C4-2B (cell line): ENCODE results near the gene TMEM209.
"Not testable (repeated sequence)": the region's sequence is repeated elsewhere in the genome, so short reads cannot be mapped to it uniquely, and the experiment has no call there.

Experiments
- H3K27ac ChIP-seq: fragments of 450-650 bp; 2 replicates; pipeline ENCODE4 v1.5.1; 2017
- ZFX ChIP-seq: fragments of 450-650 bp; IDR thresholded peaks from 2 replicates; pipeline ENCODE4 v1.6.1; 2017
- TF ChIP-seq, protein P1 (sequence below): fragments of 450-650 bp; conservative IDR thresholded peaks from 2 replicates; pipeline ENCODE4 v1.5.1; 2017; ENCODE audit warnings: mild to moderate bottlenecking

Gene TMEM209

DNA sequence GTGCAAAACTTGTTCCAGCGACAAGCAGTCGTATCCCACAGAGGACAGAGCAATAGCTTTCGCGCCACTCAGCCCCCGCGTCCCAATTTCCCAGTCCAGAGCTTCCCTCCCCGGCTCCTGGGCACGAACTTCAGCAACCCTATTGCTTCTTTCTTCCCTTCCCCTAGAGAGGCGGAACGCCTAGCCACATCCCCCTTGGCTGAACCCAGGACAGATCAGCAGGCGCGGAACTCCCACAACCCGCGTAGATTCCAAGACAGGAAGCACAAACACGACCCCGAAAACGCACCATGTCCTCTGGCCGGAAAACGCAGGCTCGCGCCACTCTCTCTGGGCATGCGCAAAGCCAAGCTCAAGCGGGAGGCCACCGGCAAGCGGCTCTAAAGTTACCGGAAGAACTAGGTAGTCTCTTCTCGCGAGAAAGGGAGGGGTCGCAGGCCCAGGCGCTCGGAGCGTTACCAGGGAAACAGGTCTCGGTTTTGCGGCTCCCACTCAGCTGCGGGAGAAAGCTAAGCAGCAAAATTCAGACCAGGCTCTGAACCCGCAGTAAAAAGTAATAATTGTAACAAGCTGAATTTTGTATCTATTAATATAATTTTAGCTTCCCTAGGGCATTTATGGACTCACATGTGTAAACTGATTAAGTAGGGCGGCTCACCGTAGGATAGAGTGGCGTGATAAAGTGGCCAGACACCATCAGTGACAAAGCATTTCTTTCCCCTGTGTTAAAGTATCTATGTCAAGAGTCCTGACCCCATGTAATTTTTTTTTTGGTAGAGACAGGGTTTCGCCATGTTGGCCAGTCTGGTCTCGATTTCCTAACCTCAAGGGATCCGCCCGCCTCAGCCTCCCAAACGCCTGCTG, at the start of gene TMEM209:
TSS of gene TMEM209 (minus strand) at position 323 of the 864 bp plus-strand sequence. CDS start at position 292, 31 bp downstream.
- TF ChIP-seq, protein P1, sequence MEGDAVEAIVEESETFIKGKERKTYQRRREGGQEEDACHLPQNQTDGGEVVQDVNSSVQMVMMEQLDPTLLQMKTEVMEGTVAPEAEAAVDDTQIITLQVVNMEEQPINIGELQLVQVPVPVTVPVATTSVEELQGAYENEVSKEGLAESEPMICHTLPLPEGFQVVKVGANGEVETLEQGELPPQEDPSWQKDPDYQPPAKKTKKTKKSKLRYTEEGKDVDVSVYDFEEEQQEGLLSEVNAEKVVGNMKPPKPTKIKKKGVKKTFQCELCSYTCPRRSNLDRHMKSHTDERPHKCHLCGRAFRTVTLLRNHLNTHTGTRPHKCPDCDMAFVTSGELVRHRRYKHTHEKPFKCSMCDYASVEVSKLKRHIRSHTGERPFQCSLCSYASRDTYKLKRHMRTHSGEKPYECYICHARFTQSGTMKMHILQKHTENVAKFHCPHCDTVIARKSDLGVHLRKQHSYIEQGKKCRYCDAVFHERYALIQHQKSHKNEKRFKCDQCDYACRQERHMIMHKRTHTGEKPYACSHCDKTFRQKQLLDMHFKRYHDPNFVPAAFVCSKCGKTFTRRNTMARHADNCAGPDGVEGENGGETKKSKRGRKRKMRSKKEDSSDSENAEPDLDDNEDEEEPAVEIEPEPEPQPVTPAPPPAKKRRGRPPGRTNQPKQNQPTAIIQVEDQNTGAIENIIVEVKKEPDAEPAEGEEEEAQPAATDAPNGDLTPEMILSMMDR, result no peak
- TF ChIP-seq ZFX, result peak; percentile 63
- H3K27ac ChIP-seq, result peak within 1 kb of the TSS; percentile 96

DNA sequence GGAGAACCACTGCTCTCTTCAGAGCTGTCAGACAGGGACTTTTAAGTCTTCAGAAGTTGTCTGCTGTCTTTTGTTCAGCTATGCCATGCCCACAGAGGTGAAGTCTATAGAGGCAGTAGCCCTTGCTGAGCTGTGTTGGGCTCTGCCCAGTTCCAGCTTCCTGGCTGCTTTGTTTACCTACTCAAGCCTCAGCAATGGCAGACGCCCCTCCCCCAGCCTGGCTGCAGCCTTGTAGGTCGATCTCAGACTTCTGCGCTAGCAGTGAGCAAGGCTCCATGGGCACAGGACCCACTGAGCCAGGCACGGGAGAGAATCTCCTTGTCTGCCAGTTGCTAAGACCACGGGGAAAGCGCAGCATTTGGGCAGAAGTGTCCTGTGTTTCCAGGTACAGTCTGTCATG, 49.3 kb upstream of the TMEM209 start:
- TF ChIP-seq, protein P1, result no peak
- no peak for TF ChIP-seq ZFX
- H3K27ac ChIP-seq, result no peak overlapping the region

DNA sequence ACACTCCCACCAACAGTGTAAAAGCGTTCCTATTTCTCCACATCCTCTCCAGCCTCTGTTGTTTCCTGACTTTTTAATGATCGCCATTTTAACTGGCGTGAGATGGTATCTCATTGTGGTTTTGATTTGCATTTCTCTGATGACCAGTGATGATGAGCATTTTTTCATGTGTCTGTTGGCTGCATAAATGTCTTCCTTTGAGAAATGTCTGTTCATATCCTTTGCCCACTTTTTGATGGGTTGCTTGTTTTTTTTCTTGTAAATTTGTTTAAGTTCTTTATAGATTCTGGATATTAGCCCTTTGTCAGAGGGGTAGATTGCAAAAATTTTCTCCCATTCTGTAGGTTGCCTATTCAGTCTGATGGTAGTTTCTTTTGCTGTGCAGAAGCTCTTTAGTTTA, 44.4 kb upstream of the TMEM209 start:
- not testable (repeated sequence) for H3K27ac ChIP-seq

DNA sequence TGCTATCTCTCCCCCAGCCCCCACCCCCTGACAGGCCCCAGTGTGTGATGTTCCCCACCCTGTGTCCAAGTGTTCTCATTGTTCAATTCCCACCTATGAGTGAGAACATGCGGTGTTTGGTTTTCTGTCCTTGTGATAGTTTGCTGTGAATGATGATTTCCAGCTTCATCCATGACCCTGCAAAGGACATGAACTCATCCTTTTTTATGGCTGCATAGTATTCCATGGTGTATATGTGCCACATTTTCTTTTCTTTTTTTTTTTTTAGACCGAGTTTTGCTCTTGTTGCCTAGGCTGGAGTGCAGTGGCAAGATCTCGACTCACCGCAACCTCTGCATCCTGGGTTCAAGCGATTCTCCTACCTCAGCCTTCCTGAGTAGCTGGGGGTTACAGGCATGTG, 43.6 kb upstream of the TMEM209 start:
- not testable (repeated sequence) for H3K27ac ChIP-seq

DNA sequence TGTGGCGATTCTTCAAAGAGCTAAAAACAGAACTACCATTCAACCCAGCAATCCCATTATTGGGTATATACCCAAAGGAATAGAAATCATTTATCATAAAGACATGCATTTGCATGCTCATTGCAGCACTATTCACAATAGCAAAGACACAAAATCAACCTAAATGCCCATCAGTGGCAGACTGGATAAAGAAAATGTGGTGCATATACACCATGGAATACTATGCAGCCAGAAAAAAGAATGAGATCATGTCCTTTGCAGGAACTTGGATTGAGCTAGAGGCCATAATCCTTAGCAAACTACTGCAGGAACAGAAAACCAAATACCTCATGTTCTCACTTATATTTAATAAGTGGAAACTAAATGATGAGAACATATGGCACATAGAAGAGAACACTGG, 41.3 kb upstream of the TMEM209 start:
- H3K27ac ChIP-seq, result not testable (repeated sequence)

DNA sequence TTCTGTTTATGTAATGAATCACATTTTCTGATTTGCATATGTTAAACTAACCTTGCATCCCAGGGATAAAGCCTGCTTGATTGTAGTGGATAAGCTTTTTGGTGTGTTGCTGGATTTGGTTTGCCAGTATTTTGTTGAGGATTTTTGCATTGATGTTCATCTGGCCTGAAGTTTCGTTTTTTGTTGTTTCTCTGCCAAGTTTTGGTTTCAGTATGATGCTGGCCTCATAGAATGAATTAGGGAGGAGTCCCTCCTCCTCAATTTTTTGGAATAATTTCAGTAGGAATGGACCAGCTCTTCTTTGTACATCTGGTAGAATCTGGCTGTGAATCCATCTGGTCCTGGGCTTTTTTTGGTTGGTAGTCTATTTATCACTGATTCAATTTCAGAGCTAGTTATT, 38.3 kb upstream of the TMEM209 start:
- not testable (repeated sequence) for H3K27ac ChIP-seq

DNA sequence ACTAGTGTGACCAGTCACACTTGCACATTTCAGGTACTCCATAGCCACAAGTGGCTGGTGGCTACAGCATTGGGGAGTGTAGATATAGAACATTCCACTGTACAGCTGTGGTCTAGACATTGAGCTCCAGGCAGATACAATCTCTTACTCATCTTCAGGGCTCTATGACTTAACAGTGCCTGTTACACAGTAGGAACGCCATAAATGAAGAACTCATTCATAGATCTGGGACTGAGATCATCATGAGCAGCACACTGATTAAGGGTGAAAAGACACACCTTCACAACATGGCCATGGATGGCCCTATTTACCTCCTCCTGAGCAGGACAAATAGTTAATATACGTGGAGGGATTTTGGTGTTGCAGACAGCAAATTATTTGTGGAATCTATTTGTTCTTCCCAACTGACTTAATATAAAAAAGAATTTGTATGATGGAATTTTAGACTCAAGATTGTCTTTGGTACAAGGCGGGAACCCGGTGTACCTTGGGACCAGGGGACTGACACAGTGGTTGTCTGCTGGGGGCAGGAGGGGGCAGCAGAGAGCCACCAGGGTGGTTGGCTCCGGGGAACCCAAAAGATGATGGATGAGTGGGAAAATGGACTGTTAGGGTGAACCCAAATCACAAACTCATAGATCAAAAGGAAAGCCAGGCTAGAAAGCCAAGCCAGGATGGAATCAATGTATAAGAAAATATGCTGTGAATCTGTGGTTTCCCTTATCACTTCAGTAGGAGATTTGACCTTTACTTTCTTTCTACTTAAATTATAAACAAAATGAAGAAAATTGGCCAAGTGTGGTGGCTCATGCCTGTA, 37.2 kb upstream of the TMEM209 start:
- no peak for TF ChIP-seq ZFX
- TF ChIP-seq, protein P1, result peak; percentile 99
- H3K27ac ChIP-seq, result no peak overlapping the region

DNA sequence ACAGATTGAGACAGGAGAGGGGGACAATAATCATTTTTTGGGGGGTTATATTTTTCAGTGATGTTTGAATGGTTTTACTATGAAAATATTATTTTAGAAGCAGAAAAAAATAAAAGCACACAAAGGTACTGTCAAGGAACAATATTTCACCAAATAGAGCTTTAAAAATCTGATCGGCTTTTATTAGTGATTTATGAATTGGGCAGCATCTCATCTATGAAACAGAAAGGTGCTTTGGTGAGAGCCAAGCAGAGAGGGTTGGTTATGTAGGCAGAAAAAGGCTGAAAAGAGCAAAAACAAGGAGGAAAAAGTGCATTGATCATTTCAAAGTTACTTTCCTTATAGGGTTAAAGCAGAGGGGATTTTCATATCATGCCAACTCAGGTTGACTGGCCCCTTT, 35.0 kb upstream of the TMEM209 start:
- H3K27ac ChIP-seq, result no peak overlapping the region
- TF ChIP-seq, protein P1, result no peak
- no peak for TF ChIP-seq ZFX

DNA sequence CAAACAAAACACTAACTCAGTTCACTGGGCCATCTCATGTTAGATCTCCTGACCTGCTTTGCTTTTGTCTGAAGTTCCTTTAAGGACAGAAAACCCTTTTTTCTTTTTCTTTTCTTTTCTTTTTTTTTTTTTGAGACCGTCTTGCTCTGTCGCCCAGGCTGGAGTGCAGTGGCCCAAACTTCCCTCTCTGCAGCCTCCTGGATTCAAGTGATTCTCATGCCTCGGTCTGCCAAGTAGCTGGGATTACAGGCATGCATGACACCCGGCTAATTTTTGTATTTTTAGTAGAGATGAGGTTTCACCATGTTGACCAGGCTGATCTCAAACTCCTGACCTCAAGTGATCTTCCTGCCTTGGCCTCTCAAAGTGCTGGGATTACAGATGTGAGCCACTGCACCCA, 31.2 kb upstream of the TMEM209 start:
- H3K27ac ChIP-seq, result not testable (repeated sequence)

DNA sequence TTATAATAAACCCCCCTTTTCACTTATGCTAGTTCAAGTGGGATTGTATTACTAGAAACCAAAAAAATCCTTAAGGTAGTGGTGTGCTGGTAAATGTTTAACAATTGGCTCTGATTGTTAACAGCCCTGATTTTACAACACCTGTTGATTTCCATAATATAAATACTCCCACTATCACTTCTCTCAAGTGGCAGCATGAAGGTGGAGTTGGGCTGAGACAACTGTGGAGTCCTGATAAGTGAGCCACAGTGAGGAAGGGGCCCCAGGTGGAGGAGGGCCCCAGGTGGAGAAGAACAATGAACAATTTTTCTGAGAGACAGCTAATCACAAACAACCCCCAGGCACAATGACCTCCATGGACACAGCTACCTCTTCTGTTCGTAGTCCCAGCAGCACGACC, 28.9 kb upstream of the TMEM209 start:
- TF ChIP-seq, protein P1, result no peak
- TF ChIP-seq ZFX, result no peak
- H3K27ac ChIP-seq, result no peak overlapping the region
